ENCODE results near the gene FCSK. TPM values are rescaled to one million over a fixed set of nuclear protein-coding genes. Genes with fewer than 3 reads are reported as not detected.

Gene FCSK
- total RNA-seq, 2 donors from 2014 or later: 31.3 to 38.8 TPM

GRCh38 chr16:70466805-70467076, 12.3 kb downstream of the FCSK start:
- Histone ChIP-seq H3K4me3 (no peak overlapping the region), H3K36me3 (no peaks in the 10 kb centered on the region), H3K27me3 (no peaks in the 10 kb centered on the region), H3K4me1 (no peaks in the 10 kb centered on the region), H3K27ac (no peak overlapping the region), H3K9me3 (no peaks in the 10 kb centered on the region), H3K9ac (ENCODE audit: low read depth in 2 of 2, low read length in 2 of 2) (no peak overlapping the region)
- no peak for TF ChIP-seq CTCF (IDR thresholded peaks at IDR 0.05)
- DNase-seq: no peak
- intact Hi-C loops (cut with DNase I): loop anchor here (5.0 kb wide), 1 partner anchor 69 kb away; no protein-coding TSS in a partner anchor

- TF ChIP-seq CTCF (IDR thresholded peaks at IDR 0.05): no peak
- Histone ChIP-seq H3K36me3 (no peaks in the 10 kb centered on the region), H3K4me1 (no peaks in the 10 kb centered on the region), H3K4me3 (no peak overlapping the region), H3K27me3 (no peaks in the 10 kb centered on the region), H3K9ac (ENCODE audit: low read depth in 2 of 2, low read length in 2 of 2) (no peak overlapping the region), H3K9me3 (no peaks in the 10 kb centered on the region), H3K27ac (no peak overlapping the region)
- no peak for DNase-seq
- intact Hi-C loops (cut with DNase I): loop anchor here (5.0 kb wide), 1 partner anchor 70 kb away; no protein-coding TSS in a partner anchor
These were observed 12.7 kb downstream of the FCSK start for GRCh38 chr16:70467113-70467512.

DNA sequence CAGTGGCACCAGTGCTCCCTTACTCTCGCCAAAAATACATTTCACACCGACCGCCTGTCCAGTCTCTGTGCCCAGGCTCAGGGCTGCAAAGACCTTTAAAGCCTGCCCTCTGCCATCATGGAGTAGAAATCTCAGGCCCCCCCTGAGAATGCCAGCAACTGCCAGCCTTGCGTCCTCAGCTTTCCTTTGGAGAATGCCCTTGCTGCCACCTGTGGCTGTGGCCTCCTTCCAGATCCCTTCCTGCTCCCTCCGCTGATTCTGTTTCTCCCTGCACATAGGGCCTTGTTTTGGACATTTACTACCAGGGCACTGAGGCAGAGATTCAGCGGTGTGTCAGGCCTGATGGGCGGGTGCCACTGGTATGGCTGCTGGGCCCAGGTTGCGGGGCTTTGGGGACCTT, 13.2 kb downstream of the FCSK start:
- no peak for DNase-seq
- H3K4me1 ChIP-seq: no peaks in the 10 kb centered on the region
- no peak overlapping the region for H3K27ac ChIP-seq
- H3K4me3 ChIP-seq: no peak overlapping the region
- no peaks in the 10 kb centered on the region for H3K9me3 ChIP-seq
- no peak for TF ChIP-seq CTCF (IDR thresholded peaks at IDR 0.05)
- intact Hi-C loops (cut with DNase I): loop anchor here (5.0 kb wide), 1 partner anchor 70 kb away; no protein-coding TSS in a partner anchor
- H3K27me3 ChIP-seq: no peaks in the 10 kb centered on the region
- no peaks in the 10 kb centered on the region for H3K36me3 ChIP-seq
- no peak overlapping the region for H3K9ac ChIP-seq (ENCODE audit: low read depth in 2 of 2, low read length in 2 of 2)

GRCh38 chr16:70468776-70469525, 14.6 kb downstream of the FCSK start:
- Histone ChIP-seq H3K9ac (ENCODE audit: low read depth in 2 of 2, low read length in 2 of 2) (no peak overlapping the region), H3K36me3 (no peaks in the 10 kb centered on the region), H3K4me3 (no peak overlapping the region), H3K27me3 (no peaks in the 10 kb centered on the region), H3K27ac (no peak overlapping the region), H3K4me1 (no peaks in the 10 kb centered on the region), H3K9me3 (no peaks in the 10 kb centered on the region)
- intact Hi-C loops (cut with DNase I): loop anchor here (5.0 kb wide), 1 partner anchor 72 kb away; no protein-coding TSS in a partner anchor
- DNase-seq: no peak
- no peak for TF ChIP-seq CTCF (IDR thresholded peaks at IDR 0.05)

- intact Hi-C loops (cut with DNase I): loop anchor here (5.0 kb wide), 1 partner anchor 98 kb away; no protein-coding TSS in a partner anchor
- H3K9me3 ChIP-seq: no peaks in the 10 kb centered on the region
- H3K27ac ChIP-seq: no peak overlapping the region
- H3K4me1 ChIP-seq: no peaks in the 10 kb centered on the region
- no peaks in the 10 kb centered on the region for H3K27me3 ChIP-seq
- no peaks in the 10 kb centered on the region for H3K36me3 ChIP-seq
- H3K9ac ChIP-seq (ENCODE audit: low read depth in 2 of 2, low read length in 2 of 2): no peak overlapping the region
- no peak for DNase-seq
- TF ChIP-seq CTCF (IDR thresholded peaks at IDR 0.05): no peak
- H3K4me3 ChIP-seq: no peak overlapping the region
These were observed 15.9 kb downstream of the FCSK start for GRCh38 chr16:70470141-70470926.
